Fibroblast of the conjunctiva (primary cell): ENCODE data around the gene TPM2.

Source experiments
- DNase-seq: peaks from one replicate; pipeline ENCODE4 v3.0.0-alpha.2; 2010; ENCODE audit warnings: low read depth

TPM2 gene

GRCh38 chr9:35718721-35719511 is 29.2 kb upstream of the TPM2 start:
- DNase-seq, result no peak

GRCh38 chr9:35717132-35717870 is 27.6 kb upstream of the TPM2 start:
- no peak for DNase-seq

- no peak for DNase-seq
Measured at GRCh38 chr9:35716230-35716629, 26.5 kb upstream of the TPM2 start.

GRCh38 chr9:35714579-35715252 is 25.0 kb upstream of the TPM2 start:
- DNase-seq, result no peak

GRCh38 chr9:35714123-35714522 is 24.4 kb upstream of the TPM2 start:
- no peak for DNase-seq

GRCh38 chr9:35713578-35713977 is 23.9 kb upstream of the TPM2 start:
- no peak for DNase-seq

GRCh38 chr9:35712762-35713400 is 23.2 kb upstream of the TPM2 start:
- DNase-seq, result no peak

- no peak for DNase-seq
Measured at GRCh38 chr9:35711501-35712428, 22.0 kb upstream of the TPM2 start.

- DNase-seq, result no peak
Measured at GRCh38 chr9:35710818-35711500, 21.2 kb upstream of the TPM2 start.

- DNase-seq, result no peak
Measured at GRCh38 chr9:35708146-35708545, 18.4 kb upstream of the TPM2 start.

GRCh38 chr9:35706951-35707350 is 17.2 kb upstream of the TPM2 start:
- no peak for DNase-seq

- no peak for DNase-seq
Measured at GRCh38 chr9:35705836-35706430, 16.2 kb upstream of the TPM2 start.

- DNase-seq, result no peak
Measured at GRCh38 chr9:35705372-35705771, 15.6 kb upstream of the TPM2 start.

GRCh38 chr9:35703906-35704672 is 14.4 kb upstream of the TPM2 start:
- DNase-seq, result no peak

- no peak for DNase-seq
Measured at GRCh38 chr9:35702696-35703095, 13.0 kb upstream of the TPM2 start.

- no peak for DNase-seq
Measured at GRCh38 chr9:35700942-35701341, 11.2 kb upstream of the TPM2 start.

GRCh38 chr9:35700031-35700430 is 10.3 kb upstream of the TPM2 start:
- DNase-seq, result no peak

GRCh38 chr9:35698231-35698630 is 8.5 kb upstream of the TPM2 start:
- no peak for DNase-seq

GRCh38 chr9:35697486-35697885 is 7.8 kb upstream of the TPM2 start:
- DNase-seq, result no peak
